GM19099 (cell line): Measurements from ENCODE around the gene UNC50.

Experiments used
- POLR2A ChIP-seq: IDR thresholded peaks from 3 replicates; pipeline ENCODE4 v1.6.1; 2011; ENCODE audit warnings: low read depth; ENCODE audit not compliant: insufficient read length; ENCODE audit errors: extremely low read depth

UNC50 gene

DNA sequence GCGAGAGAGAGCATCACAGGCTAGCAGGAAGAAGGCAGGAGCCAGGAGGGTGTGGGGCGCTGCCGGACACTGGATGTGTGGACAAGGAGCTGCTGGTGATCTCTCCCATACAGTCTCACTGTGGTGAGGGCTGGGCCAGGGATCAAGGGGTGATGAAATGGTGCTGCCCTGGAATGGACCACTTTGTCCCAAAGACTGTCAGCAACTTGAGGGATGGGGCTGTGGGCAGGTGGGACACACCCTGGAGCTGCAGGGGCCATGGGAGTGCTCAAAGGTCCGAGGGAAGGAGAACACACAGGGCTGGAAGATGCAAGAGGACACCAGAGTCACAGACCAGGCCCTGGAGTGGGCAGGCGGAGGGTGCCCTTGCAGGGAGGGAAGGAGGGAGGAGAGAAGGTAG, 38.0 kb upstream of the UNC50 start:
- TF ChIP-seq POLR2A, result no peak

DNA sequence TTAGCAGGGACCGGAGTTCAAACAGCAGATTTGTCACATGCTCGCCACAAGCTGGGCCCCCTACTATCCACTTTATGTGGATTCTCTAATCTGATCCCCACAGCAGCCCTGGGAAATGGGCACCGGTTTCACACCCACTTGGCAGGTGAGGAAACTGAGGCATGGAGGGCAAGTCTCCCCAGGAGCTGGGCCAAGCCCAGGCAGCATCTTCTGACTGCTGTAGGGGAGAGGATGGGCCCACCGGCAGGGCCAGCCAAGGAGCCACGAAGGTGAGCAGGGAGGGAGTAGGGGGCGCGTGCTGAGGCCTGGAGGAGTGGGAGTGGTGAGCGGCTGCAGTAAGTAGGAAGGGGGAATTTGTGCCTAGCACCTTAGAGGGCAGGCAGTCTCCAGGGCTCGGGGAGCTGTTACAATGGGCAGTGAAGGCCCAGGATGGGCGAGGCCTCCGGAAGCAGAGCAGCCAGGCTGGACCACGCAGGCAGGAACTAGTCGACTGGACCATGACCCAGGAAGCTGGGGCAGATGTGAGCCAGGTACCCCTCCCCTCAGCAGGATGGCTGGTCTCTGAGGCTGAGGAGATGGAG, 37.2 kb upstream of the UNC50 start:
- TF ChIP-seq POLR2A, result no peak

DNA sequence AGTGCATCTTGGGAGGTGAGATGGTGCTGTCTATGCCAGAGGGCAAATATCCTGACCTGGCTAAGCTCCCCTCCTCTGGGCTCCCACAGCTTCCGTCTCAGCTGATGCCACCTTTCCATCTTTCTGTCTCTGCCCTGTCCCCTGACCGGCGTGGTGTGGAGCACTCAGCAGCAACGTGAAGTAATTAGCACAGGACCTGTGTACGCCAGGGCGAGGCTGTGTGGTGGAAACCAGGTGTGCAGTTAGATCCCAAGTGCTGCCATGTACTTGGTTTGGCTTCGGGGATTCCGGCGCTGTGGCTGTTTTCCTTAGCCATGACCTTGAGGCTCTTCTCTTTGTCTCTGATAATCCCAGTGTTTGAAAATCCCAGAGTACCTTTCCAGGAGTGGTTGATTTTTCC, 36.6 kb upstream of the UNC50 start:
- TF ChIP-seq POLR2A, result no peak

DNA sequence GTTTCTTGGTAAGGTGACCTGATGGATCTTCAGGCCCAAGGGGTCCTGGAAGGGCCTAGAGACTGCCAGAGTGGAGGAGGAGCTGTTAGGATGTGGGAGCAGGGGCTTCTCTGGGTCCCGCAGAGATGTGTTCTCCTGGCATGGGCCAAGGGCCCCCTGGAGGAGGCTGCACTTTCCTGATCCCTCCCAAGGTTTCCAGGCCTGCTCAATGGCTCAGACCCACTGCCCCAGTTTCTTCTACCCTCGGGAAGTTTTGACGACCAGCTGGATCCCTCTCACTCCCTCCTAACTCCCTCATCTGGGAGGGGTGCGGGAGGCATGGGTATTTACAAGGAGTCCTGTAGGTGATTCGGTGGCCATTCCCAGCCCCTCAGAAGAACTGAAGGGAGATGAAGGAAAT, 36.2 kb upstream of the UNC50 start:
- TF ChIP-seq POLR2A, result no peak

DNA sequence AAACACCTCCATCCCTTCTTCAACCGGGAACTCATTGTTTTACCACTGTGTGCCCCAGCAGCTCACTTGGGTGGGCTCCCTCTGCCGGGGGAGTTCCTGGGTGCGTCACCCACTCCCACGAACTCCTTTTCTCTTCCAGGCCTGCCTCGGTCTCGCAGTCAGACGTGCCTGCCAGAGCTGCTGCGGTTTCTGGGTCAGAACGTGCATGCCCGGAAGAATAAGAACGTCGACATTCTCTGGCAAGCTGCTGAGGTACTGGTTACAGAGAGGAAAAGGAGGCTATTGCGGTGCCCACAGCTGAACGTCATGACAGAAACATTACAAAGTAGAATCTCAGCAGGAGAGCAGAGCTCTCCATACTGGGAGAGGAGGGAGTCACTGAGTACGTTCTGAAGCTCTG, 35.7 kb upstream of the UNC50 start:
- TF ChIP-seq POLR2A, result no peak

DNA sequence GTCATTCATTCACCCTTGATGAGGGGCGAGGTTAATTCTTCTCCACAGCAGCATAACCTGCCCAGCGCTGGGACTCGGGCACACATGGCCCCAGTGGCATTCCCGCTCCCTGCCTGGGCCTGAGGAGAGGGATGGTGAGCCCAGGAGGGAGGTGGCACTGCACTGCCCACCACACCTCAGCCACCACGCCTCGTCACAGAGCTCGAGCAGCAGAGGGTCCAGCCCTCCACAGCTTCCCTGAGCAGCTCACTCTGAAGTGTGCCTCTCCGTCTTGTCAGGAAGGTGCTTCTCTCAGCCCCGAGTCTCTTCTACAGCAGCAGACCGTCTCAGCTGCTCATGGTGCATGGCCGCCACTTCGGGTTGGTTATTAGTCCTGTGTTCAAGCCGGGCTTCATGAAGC, 35.0 kb upstream of the UNC50 start:
- TF ChIP-seq POLR2A, result no peak

DNA sequence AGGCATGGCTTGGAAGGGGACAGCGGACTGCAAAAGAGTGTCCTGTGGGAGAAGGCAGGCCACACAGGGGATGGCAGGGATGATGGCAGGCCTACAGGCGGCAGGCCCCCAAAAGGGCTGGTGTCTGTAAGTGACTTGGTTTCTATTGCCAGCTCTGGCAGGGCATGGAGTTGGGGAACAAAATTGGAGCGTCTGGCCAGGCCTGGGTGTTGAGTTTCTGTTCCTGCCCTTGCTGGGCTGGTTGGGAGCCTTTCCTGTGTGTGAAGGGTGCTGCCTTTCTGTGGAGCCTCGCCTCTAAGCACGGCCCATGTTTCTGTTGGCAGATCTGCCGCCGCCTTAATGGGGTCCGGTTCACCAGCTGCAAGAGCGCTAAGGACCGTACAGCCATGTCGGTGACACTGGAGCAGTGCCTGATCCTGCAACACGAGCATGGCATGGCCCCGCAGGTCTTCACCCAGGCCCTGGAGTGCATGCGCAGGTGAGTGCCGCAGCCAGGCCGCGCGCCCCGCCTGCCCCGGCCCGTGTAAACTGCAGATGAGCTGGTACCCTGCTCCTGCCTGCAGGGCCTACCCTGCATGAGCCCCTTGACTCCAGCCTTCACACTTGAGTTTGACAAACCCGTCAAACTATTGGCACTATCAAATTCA, 31.6 kb upstream of the UNC50 start:
- no peak for TF ChIP-seq POLR2A

DNA sequence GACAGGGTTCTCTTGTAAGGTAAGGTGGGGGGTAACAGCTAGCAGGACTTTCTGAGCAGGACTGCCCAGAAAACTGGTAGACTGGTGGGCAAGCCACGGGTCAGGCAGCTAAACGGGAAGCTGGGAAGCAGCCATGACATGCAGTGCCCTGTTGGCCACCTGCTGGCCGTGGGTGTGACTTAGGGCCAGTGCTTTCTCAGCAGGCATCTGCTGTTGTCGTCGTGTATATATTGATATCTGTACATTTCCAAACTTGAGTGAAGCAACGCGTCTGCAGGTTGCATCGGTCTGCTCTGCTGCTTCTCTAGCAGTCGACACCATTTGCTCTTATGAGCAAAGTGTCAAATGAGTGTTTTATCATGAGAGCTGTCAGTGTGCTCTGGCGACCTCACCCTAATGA, 31.1 kb upstream of the UNC50 start:
- TF ChIP-seq POLR2A, result no peak

DNA sequence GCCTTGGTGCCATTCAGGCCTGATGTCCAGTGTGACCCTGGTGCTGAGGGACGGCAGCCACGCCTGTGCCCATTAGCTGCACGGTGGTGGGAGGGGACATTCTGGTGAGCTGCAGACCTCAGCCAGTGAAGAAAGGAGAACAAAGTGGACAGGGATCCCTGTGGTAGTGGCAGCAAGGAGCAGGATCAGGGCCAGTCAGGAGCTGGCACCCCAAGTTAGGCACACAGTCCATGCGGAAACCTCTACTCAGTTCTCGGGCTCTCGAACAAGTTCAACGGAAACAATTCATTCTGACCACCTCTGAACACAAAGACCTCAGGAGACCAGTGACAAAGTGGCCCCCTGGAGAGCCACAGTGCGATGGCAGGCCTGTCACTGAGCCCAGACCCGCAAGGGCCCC, 30.2 kb upstream of the UNC50 start:
- TF ChIP-seq POLR2A, result no peak

DNA sequence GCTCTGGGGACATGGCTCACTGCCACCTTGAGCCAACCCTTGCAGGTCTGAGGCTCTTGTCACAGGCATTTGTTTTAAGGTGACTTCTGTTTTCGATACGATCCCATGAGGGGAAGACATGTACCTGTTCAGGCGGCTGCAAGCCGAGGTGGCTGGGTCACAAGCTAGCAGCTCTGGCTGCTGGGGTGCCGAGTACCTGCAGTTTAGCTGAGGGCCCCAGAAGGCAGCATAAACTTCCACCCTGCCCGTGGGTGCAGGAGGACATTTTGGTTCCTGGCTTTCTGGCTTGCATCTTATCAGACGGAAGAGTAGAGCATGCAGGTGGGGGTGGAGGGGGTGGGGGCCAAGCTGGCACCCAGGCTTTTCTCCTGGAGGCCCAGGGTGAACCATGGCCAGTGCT, 28.5 kb upstream of the UNC50 start:
- no peak for TF ChIP-seq POLR2A

DNA sequence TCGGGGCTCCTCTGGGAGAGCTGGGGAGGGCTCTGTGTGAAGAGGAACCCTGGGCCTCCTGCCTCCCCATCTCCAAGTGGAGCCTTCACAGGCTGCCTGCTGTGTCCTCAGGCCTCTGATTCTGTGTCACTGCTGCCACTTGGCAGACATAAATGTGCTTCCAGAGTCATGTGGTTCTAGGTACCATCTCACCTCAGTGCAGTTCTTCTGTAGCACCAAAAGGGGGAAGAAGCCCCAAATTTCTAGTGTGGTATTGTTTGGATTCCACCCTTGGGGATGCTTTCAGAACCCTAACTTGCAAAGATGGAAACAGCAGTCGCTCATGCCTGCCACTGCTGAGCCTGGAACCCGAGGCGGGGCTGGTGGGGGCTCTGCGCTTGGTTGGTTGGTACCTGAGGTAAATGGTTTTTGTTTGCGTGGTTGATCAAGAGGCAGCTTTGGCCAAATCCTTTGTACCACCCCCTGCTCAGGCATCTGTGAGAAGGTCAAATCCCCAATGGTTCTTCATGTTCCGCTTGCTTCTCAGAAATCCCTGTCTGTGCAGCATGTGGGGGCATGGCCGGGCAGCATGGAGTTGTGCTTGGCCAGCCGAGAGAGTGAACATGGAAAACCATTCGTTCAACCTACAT, 27.6 kb upstream of the UNC50 start:
- TF ChIP-seq POLR2A, result no peak

DNA sequence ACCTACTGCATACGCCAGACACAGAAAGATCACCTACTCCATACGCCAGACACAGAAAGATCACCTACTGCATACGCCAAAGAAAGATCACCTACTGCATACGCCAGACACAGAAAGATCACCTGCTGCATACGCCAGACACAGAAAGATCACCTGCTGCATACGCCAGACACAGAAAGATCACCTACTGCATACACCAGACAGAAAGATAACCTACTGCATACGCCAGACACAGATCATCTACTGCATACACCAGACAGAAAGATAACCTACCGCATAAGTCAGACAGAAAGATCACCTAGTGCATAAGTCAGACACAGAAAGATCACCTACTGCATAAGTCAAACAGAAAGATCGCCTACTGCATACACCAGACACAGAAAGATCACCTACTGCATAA, 25.9 kb upstream of the UNC50 start:
- TF ChIP-seq POLR2A, result no peak

DNA sequence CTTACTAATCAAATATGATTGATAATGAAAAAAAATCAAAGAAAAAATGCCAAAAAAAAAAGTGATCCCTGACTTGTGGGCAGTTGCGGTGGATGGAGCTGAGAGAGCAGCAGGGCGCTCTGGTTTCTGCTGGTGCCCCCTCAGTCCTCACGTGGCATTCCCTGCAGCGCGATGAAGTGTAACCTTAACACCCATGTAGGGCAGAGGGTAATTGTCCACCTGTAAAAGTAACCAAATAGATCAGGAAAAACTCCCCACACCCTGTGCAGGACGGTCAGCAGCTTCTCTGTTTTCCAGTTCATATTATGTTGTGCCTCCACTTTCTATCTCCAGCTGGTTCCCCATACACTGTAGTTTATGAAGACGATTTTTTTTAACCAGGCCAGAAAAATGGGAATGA, 25.1 kb upstream of the UNC50 start:
- no peak for TF ChIP-seq POLR2A

DNA sequence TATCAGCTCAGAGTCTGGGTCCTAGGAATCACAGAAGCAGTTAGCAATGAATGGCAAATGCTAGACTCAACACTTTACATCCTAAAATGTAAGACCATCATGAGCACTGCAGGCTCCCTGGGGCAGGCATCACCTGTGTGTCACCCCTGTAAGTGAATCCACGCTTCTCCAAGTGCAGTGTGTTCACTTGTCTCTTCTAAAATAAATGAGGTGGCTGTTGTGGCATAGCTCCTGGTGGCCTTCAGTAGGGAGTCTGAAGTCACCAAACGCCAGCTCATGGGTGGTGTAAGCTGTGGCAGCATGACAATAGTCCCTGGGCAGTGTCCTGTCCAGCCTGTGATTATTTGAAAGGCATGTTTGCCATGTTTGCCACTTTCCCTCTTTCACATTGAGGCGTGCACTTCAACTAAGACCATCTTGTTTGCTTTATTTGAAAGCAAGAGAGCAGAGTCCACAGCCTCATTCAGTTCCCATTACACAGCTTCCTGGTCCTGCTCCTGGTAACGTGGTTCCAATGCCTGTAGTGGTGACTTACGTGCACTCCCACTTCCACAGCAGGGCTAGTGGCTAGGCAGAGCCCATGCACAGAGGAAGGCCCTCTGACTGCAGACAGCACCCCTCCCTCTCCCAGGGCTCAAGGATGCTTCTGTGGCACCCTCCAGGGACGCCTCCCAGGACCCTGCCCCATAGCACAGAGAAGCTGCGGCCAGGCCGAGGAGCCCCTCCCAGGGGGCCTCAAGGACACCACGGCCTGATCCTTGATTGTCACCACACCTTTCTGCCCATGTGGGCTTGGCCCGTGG, 24.4 kb upstream of the UNC50 start:
- TF ChIP-seq POLR2A, result no peak

DNA sequence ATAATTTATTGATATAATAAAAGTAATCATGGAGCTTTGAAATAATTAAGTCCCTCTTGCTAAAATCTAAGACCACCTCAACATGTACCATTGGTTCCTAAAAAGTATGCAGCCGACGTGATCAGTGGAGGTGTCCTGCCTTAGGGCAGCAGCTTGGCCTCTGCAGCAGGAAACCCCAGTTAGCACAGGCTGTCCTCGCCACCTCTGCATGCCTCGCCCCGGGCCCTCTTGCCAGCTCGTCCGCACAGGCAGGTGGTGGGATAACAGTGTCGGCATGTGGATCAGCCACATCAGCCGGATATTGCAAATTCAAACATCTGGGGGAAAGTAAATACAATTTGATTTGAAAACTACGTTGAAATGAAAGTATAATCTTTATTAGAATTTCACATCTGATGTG, 23.0 kb upstream of the UNC50 start:
- TF ChIP-seq POLR2A, result no peak
